ENCODE data around the gene SERTAD3.

SERTAD3 gene

GRCh38 chr19:40444000-40444824 lies at the start of gene SERTAD3:
SERTAD3 (minus strand) TSS chr19:40444335; CDS start chr19:40442080, 2,255 bp downstream.
- H3K27me3 ChIP-seq (ENCODE audit: control insufficient read depth, low read length): no peaks in the 10 kb centered on the region
- no peaks in the 10 kb centered on the region for H3K9me2 ChIP-seq (replicated peaks; ENCODE audit: control insufficient read depth, low read length)
- peak within 1 kb of the TSS; percentile 91 for H3K4me2 ChIP-seq (ENCODE audit: low read length)
- TF ChIP-seq EZH2phosphoT487 (IDR thresholded peaks at IDR 0.05; ENCODE audit: borderline replicate concordance, low read length): no peak
- TF ChIP-seq, protein P1, sequence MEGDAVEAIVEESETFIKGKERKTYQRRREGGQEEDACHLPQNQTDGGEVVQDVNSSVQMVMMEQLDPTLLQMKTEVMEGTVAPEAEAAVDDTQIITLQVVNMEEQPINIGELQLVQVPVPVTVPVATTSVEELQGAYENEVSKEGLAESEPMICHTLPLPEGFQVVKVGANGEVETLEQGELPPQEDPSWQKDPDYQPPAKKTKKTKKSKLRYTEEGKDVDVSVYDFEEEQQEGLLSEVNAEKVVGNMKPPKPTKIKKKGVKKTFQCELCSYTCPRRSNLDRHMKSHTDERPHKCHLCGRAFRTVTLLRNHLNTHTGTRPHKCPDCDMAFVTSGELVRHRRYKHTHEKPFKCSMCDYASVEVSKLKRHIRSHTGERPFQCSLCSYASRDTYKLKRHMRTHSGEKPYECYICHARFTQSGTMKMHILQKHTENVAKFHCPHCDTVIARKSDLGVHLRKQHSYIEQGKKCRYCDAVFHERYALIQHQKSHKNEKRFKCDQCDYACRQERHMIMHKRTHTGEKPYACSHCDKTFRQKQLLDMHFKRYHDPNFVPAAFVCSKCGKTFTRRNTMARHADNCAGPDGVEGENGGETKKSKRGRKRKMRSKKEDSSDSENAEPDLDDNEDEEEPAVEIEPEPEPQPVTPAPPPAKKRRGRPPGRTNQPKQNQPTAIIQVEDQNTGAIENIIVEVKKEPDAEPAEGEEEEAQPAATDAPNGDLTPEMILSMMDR (IDR thresholded peaks at IDR 0.05; ENCODE audit: low read depth, low read length, poor library complexity, severe bottlenecking): no peak
- H3K4me3 ChIP-seq (ENCODE audit: low read length): peak within 1 kb of the TSS; percentile 97
- peaks cover 32% of the 10 kb centered on the region for H3K36me3 ChIP-seq (ENCODE audit: control insufficient read depth, low read length)
- H4K20me1 ChIP-seq (ENCODE audit: control insufficient read depth, insufficient read depth, low read depth, low read length): no peaks in the 10 kb centered on the region
- peaks cover 18% of the 10 kb centered on the region for H3K4me1 ChIP-seq (ENCODE audit: control insufficient read depth, low read length)
- peak within 1 kb of the TSS; percentile 89 for H3K27ac ChIP-seq (ENCODE audit: low read depth, low read length)
- peaks cover 35% of the 10 kb centered on the region for H3K79me2 ChIP-seq (ENCODE audit: control insufficient read depth, low read length)
- no peaks in the 10 kb centered on the region for H3K9me3 ChIP-seq (ENCODE audit: control insufficient read depth, insufficient read depth, low read length)
- peaks cover 5% of the 10 kb centered on the region for H3F3A ChIP-seq (ENCODE audit: control insufficient read depth, insufficient read depth)

GRCh38 chr19:40493778-40494177 lies 49.6 kb upstream of the SERTAD3 start:
- no peak overlapping the region for H3K4me3 ChIP-seq (ENCODE audit: low read length)

GRCh38 chr19:40492274-40492673 lies 48.1 kb upstream of the SERTAD3 start:
- TF ChIP-seq EZH2phosphoT487 (IDR thresholded peaks at IDR 0.05; ENCODE audit: borderline replicate concordance, low read length): no peak
- TF ChIP-seq, protein P1 (IDR thresholded peaks at IDR 0.05; ENCODE audit: low read depth, low read length, poor library complexity, severe bottlenecking): no peak
- no peak overlapping the region for H3K4me3 ChIP-seq (ENCODE audit: low read length)
- no peaks in the 10 kb centered on the region for H3K36me3 ChIP-seq (ENCODE audit: control insufficient read depth, low read length)

More at GRCh38 chr19:40493778-40494177, 49.6 kb upstream of the SERTAD3 start:
- Histone ChIP-seq H3K27me3 (ENCODE audit: control insufficient read depth, low read length) (peaks cover 5% of the 10 kb centered on the region; the same call in 1 of the 2 replicates), H3F3A (ENCODE audit: control insufficient read depth, insufficient read depth) (no peaks in the 10 kb centered on the region), H3K79me2 (ENCODE audit: control insufficient read depth, low read length) (no peaks in the 10 kb centered on the region), H3K4me1 (ENCODE audit: control insufficient read depth, low read length) (no peaks in the 10 kb centered on the region), H4K20me1 (ENCODE audit: control insufficient read depth, insufficient read depth, low read depth, low read length) (no peaks in the 10 kb centered on the region), H3K36me3 (ENCODE audit: control insufficient read depth, low read length) (no peaks in the 10 kb centered on the region), H3K27ac (ENCODE audit: low read depth, low read length) (no peak overlapping the region), H3K9me3 (ENCODE audit: control insufficient read depth, insufficient read depth, low read length) (no peaks in the 10 kb centered on the region), H3K4me2 (ENCODE audit: low read length) (no peak overlapping the region), H3K9me2 (replicated peaks; ENCODE audit: control insufficient read depth, low read length) (no peaks in the 10 kb centered on the region)
- TF ChIP-seq, protein P1 (IDR thresholded peaks at IDR 0.05; ENCODE audit: low read depth, low read length, poor library complexity, severe bottlenecking): no peak
- no peak for TF ChIP-seq EZH2phosphoT487 (IDR thresholded peaks at IDR 0.05; ENCODE audit: borderline replicate concordance, low read length)

More at GRCh38 chr19:40492274-40492673, 48.1 kb upstream of the SERTAD3 start:
- H3K79me2 ChIP-seq (ENCODE audit: control insufficient read depth, low read length): no peaks in the 10 kb centered on the region
- H3K4me1 ChIP-seq (ENCODE audit: control insufficient read depth, low read length): no peaks in the 10 kb centered on the region
- peaks cover 5% of the 10 kb centered on the region; the same call in 1 of the 2 replicates for H3K27me3 ChIP-seq (ENCODE audit: control insufficient read depth, low read length)
- H3K27ac ChIP-seq (ENCODE audit: low read depth, low read length): no peak overlapping the region
- H3F3A ChIP-seq (ENCODE audit: control insufficient read depth, insufficient read depth): no peaks in the 10 kb centered on the region
- H3K4me2 ChIP-seq (ENCODE audit: low read length): no peak overlapping the region
- H3K9me3 ChIP-seq (ENCODE audit: control insufficient read depth, insufficient read depth, low read length): no peaks in the 10 kb centered on the region
- H4K20me1 ChIP-seq (ENCODE audit: control insufficient read depth, insufficient read depth, low read depth, low read length): no peaks in the 10 kb centered on the region
- no peaks in the 10 kb centered on the region for H3K9me2 ChIP-seq (replicated peaks; ENCODE audit: control insufficient read depth, low read length)

Measured in DOHH2 (cell line).